GM18951 (cell line): ENCODE measurements around the gene B4GALT7.
"Not testable (repeated sequence)": the region's sequence is repeated elsewhere in the genome, so short reads cannot be mapped to it uniquely, and the experiment has no call there.

ENCODE experiments used
- POLR2A ChIP-seq: IDR thresholded peaks from 4 replicates; pipeline ENCODE4 v1.6.1; 2011; ENCODE audit warnings: mild to moderate bottlenecking; ENCODE audit not compliant: insufficient read length, insufficient read depth; ENCODE audit errors: extremely low read depth
- in situ Hi-C: fragments of 300-500 bp; cut with MboI; formaldehyde crosslinking; loops from one replicate; pipeline ENCODE4 v1.12.0; 2022; ENCODE audit warnings: low sequenced_read_pairs, mixed read lengths, inconsistent platforms; ENCODE audit not compliant: unreplicated experiment

Gene B4GALT7

GRCh38 chr5:177599731-177600507 is at the start of gene B4GALT7:
TSS of gene B4GALT7 (plus strand) at chr5:177600132. CDS start at chr5:177600211, 79 bp downstream.
- in situ Hi-C loops = no loop called here
- peak; percentile 97 for TF ChIP-seq POLR2A

GRCh38 chr5:177552839-177553455 is 47.0 kb upstream of the B4GALT7 start:
- no peak for TF ChIP-seq POLR2A
- in situ Hi-C loops = no loop called here

GRCh38 chr5:177553671-177554429 is 46.1 kb upstream of the B4GALT7 start:
- in situ Hi-C loops = no loop called here
- TF ChIP-seq POLR2A = no peak

GRCh38 chr5:177554474-177555111 is 45.3 kb upstream of the B4GALT7 start, which contains the start of gene FAM193B:
TSS of gene FAM193B (minus strand) at chr5:177554563. CDS start at chr5:177554458, 105 bp downstream.
- in situ Hi-C loops = no loop called here
- no peak for TF ChIP-seq POLR2A

GRCh38 chr5:177555228-177555627 is 44.7 kb upstream of the B4GALT7 start:
- in situ Hi-C loops = no loop called here
- TF ChIP-seq POLR2A = no peak

- TF ChIP-seq POLR2A = no peak
- in situ Hi-C loops = no loop called here
Observed at GRCh38 chr5:177555665-177556064, 44.3 kb upstream of the B4GALT7 start.

- in situ Hi-C loops = no loop called here
- no peak for TF ChIP-seq POLR2A
Observed at GRCh38 chr5:177557041-177557647, 42.8 kb upstream of the B4GALT7 start.

- no peak for TF ChIP-seq POLR2A
Observed at GRCh38 chr5:177557796-177558195, 42.1 kb upstream of the B4GALT7 start.

GRCh38 chr5:177559446-177559941 is 40.4 kb upstream of the B4GALT7 start:
- in situ Hi-C loops = not testable (repeated sequence)

More at GRCh38 chr5:177557796-177558195, 42.1 kb upstream of the B4GALT7 start:
- in situ Hi-C loops = no loop called here

GRCh38 chr5:177565046-177565445 is 34.9 kb upstream of the B4GALT7 start:
- no peak for TF ChIP-seq POLR2A

GRCh38 chr5:177568326-177568725 is 31.6 kb upstream of the B4GALT7 start:
- TF ChIP-seq POLR2A = no peak
- in situ Hi-C loops = no loop called here

More at GRCh38 chr5:177565046-177565445, 34.9 kb upstream of the B4GALT7 start:
- in situ Hi-C loops = no loop called here

GRCh38 chr5:177569894-177570293 is 30.0 kb upstream of the B4GALT7 start:
- in situ Hi-C loops = no loop called here
- no peak for TF ChIP-seq POLR2A
